Measurements from ENCODE around the gene LRRC56. TPM values are rescaled to one million over a fixed set of nuclear protein-coding genes. Genes with fewer than 3 reads are reported as not detected.

The LRRC56 gene
- total and polyA plus RNA-seq, 2 of the 13 experiments (the other 11 are each of a cell fraction or from before 2014, with no cell fraction given) = 0.11 to 0.29 TPM

GRCh38 chr11:565921-566509 is 28.7 kb downstream of the LRRC56 start (continued):
- TF ChIP-seq ARID4A (CRISPR knock-in tag; IDR thresholded peaks at IDR 0.05; ENCODE audit: borderline replicate concordance) (peak; percentile 46; the same call in 1 of the 2 replicates), ZFP62 (CRISPR knock-in tag; IDR thresholded peaks at IDR 0.05) (no peak), ZNF841 (CRISPR knock-in tag; IDR thresholded peaks at IDR 0.05; ENCODE audit: borderline replicate concordance) (no peak), ZNF768 (CRISPR knock-in tag; IDR thresholded peaks at IDR 0.05) (no peak), ZNF432 (CRISPR knock-in tag; IDR thresholded peaks at IDR 0.05; ENCODE audit: borderline replicate concordance) (no peak), ZNF691 (CRISPR knock-in tag; IDR thresholded peaks at IDR 0.05; ENCODE audit: borderline replicate concordance, low read depth) (no peak), EEA1 (CRISPR knock-in tag; IDR thresholded peaks at IDR 0.05; ENCODE audit: borderline replicate concordance) (no peak), ZNF367 (CRISPR knock-in tag; IDR thresholded peaks at IDR 0.05; ENCODE audit: borderline replicate concordance) (no peak), UBTF (CRISPR knock-in tag; IDR thresholded peaks at IDR 0.05) (peak; percentile 24; the same call in 1 of the 2 replicates), PAF1 (CRISPR knock-in tag; IDR thresholded peaks at IDR 0.05) (peak; percentile 53; the same call in 1 of the 2 replicates), ZNF790 (CRISPR knock-in tag; IDR thresholded peaks at IDR 0.05; ENCODE audit: borderline replicate concordance) (no peak), ZBTB26 (CRISPR knock-in tag; IDR thresholded peaks at IDR 0.05; ENCODE audit: borderline replicate concordance) (no peak), ZMAT5 (CRISPR knock-in tag; IDR thresholded peaks at IDR 0.05; ENCODE audit: borderline replicate concordance, low read depth) (no peak), ZNF770 (CRISPR knock-in tag; IDR thresholded peaks at IDR 0.05) (no peak), HIC2 (CRISPR knock-in tag; IDR thresholded peaks at IDR 0.05; ENCODE audit: low read depth) (peak; percentile 50; the same call in 1 of the 2 replicates)
